Panc1 (cell line): ENCODE data around the gene SLC38A5. TPM values are rescaled to one million over a fixed set of nuclear protein-coding genes. Genes with fewer than 3 reads are reported as not detected.

Source experiments
- ATAC-seq: fragments of 200-7000 bp; cut with Tn5 transposase; 2 replicates; pipeline ENCODE4 v1.9.1; 2020; ENCODE audit warnings: mild to moderate bottlenecking, moderate library complexity
- BruUV-seq: library from RNA; stranded (reverse); fragments of 400-500 nt; replicated peaks from 2 replicates; lab custom pipeline; 2021; lab: Mats Ljungman, UMichigan
- CTCF ChIA-PET: fragments of 300-600 bp; sonication (Branson Sonifier 250); formaldehyde crosslinking; loops from one replicate; lab custom pipeline; 2022; ENCODE audit warnings: antibody characterized with exemption; lab: Charles Lee
- POLR2A ChIA-PET: fragments of 300-600 bp; sonication (Branson Sonifier 250); formaldehyde crosslinking; loops from one replicate; lab custom pipeline; 2022; ENCODE audit warnings: antibody characterized with exemption; lab: Charles Lee
- DNase-seq: peaks from one replicate; pipeline ENCODE4 v3.0.0-alpha.2; 2010; ENCODE audit warnings: low read depth, low spot score
- H3K27ac ChIP-seq: 2 replicates; pipeline ENCODE4 v1.5.1; 2011; ENCODE audit warnings: mild to moderate bottlenecking, low read length, inconsistent platforms
- H3K27me3 ChIP-seq: fragments of 200-500 bp; sonication (Bioruptor generic); 2 replicates; pipeline ENCODE4 v1.6.0; 2014; ENCODE audit warnings: low read length, inconsistent platforms; ENCODE audit not compliant: control insufficient read depth, insufficient read depth
- H3K36me3 ChIP-seq: fragments of 200-500 bp; sonication (Bioruptor generic); 2 replicates; pipeline ENCODE4 v1.5.1; 2014; ENCODE audit warnings: inconsistent platforms, mild to moderate bottlenecking, low read length, moderate library complexity; ENCODE audit not compliant: control insufficient read depth, insufficient read depth
- H3K4me1 ChIP-seq: 2 replicates; pipeline ENCODE4 v1.5.1; 2011; ENCODE audit warnings: inconsistent platforms, mild to moderate bottlenecking, low read length, moderate library complexity; ENCODE audit not compliant: control insufficient read depth, insufficient read depth
- H3K4me3 ChIP-seq, 2 experiments: 2 replicates each; pipeline ENCODE4 v1.5.1; 2011 to 2012; ENCODE audit warnings: low read depth in 2 of 2, low read length in 2 of 2, mild to moderate bottlenecking in 2 of 2, inconsistent platforms in 1 of 2, moderate library complexity in 1 of 2
- H3K9me3 ChIP-seq: fragments of 200-500 bp; sonication (Bioruptor generic); 2 replicates; pipeline ENCODE4 v1.5.1; 2014; ENCODE audit warnings: low read depth, mild to moderate bottlenecking, inconsistent platforms, low read length, moderate library complexity; ENCODE audit not compliant: control insufficient read depth, insufficient read depth
- CTCF ChIP-seq: fragments of 450-650 bp; IDR thresholded peaks from 2 replicates; pipeline ENCODE4 v1.5.1; 2017; ENCODE audit warnings: mild to moderate bottlenecking
- POLR2AphosphoS5 ChIP-seq: IDR thresholded peaks from 2 replicates; pipeline ENCODE4 v1.6.1; 2012; ENCODE audit warnings: mild to moderate bottlenecking, low read depth, low read length, moderate library complexity
- REST ChIP-seq, 2 experiments: IDR thresholded peaks; 2 replicates each; pipeline ENCODE4 v1.6.1; 2011 to 2012; ENCODE audit warnings: low read depth in 2 of 2, control low read depth in 1 of 2, low read length in 1 of 2, mild to moderate bottlenecking in 1 of 2, moderate library complexity in 1 of 2; ENCODE audit not compliant: insufficient read depth in 1 of 2
- SIN3A ChIP-seq: IDR thresholded peaks from 2 replicates; pipeline ENCODE4 v1.6.1; 2012; ENCODE audit warnings: low read depth, mild to moderate bottlenecking, low read length, moderate library complexity, borderline replicate concordance; ENCODE audit not compliant: insufficient read depth
- TCF7L2 ChIP-seq: IDR thresholded peaks from 2 replicates; pipeline ENCODE4 v1.6.1; 2011; ENCODE audit warnings: mild to moderate bottlenecking, low read depth, low read length, inconsistent platforms
- in situ Hi-C: cut with HindIII; loops from 2 replicates; pipeline ENCODE4 v1.10.0; 2016; ENCODE audit warnings: low sequenced_read_pairs, low pct_unique_long_range_greater_than_20kb
- intact Hi-C: fragments of 100-400 bp; cut with micrococcal nuclease; formaldehyde crosslinking; loops from one replicate; pipeline ENCODE4 v1.10.0; 2022; ENCODE audit not compliant: unreplicated experiment
- total RNA-seq: library from RNA; stranded (reverse); gene quantifications from one replicate; pipeline ENCODE4 v1.2.1, GENCODE V29; 2021; ENCODE audit not compliant: unreplicated experiment

The SLC38A5 gene
- total RNA-seq, 1 experiment from 2014 or later = 1.1 TPM

- BruUV-seq = no TSS peak
- in situ Hi-C loops (no loop called here), intact Hi-C loops (no loop called here)
- no peaks in the 10 kb centered on the region for H3K4me1 ChIP-seq
- POLR2A ChIA-PET = no interaction called here
- H3K4me3 ChIP-seq = no peak overlapping the region
- no peaks in the 10 kb centered on the region for H3K27me3 ChIP-seq
- no peak for TF ChIP-seq SIN3A
- no peak for TF ChIP-seq REST (IDR thresholded peaks at IDR 0.05; ENCODE audit: insufficient read depth in 1 of 2, low read depth in 2 of 2, low read length in 1 of 2)
- no peak for TF ChIP-seq TCF7L2
- no peak for TF ChIP-seq POLR2AphosphoS5
- CTCF ChIA-PET = no interaction called here
- H3K27ac ChIP-seq = no peak overlapping the region
- no peaks in the 10 kb centered on the region for H3K9me3 ChIP-seq
- DNase-seq = no peak
- ATAC-seq = no peak
- no peaks in the 10 kb centered on the region for H3K36me3 ChIP-seq
Measured at GRCh38 chrX:48471504-48471903, 1.4 kb upstream of the SLC38A5 start.

DNA sequence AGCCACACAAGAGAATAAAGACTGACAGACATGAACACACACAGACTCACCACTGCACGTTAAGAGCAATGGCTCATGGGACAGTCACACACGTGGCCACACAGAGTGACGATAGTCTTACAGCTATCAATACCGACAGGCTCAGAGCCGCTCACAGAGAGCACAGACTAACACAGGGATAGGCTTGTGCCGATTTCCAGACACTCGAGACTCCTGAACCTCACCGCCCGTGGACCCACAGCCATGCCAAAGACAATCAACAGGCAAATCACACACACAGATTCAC lies 716 bp upstream of the SLC38A5 start:
- H3K27ac ChIP-seq = no peak overlapping the region
- H3K27me3 ChIP-seq = no peaks in the 10 kb centered on the region
- TF ChIP-seq CTCF (no peak), TCF7L2 (no peak), REST (IDR thresholded peaks at IDR 0.05; ENCODE audit: insufficient read depth in 1 of 2, low read depth in 2 of 2, low read length in 1 of 2) (no peak), SIN3A (no peak), POLR2AphosphoS5 (no peak)
- in situ Hi-C loops (no loop called here), intact Hi-C loops (no loop called here)
- DNase-seq (no peak), ATAC-seq (no peak)
- H3K4me1 ChIP-seq = no peaks in the 10 kb centered on the region
- CTCF ChIA-PET = no interaction called here
- H3K4me3 ChIP-seq = no peak overlapping the region
- no peaks in the 10 kb centered on the region for H3K36me3 ChIP-seq
- BruUV-seq = no TSS peak
- POLR2A ChIA-PET = no interaction called here
- H3K9me3 ChIP-seq = no peaks in the 10 kb centered on the region
